ENCODE data around the gene CCR7. TPM values are rescaled to one million over a fixed set of nuclear protein-coding genes. Genes with fewer than 3 reads are reported as not detected.

CCR7 gene, protein sequence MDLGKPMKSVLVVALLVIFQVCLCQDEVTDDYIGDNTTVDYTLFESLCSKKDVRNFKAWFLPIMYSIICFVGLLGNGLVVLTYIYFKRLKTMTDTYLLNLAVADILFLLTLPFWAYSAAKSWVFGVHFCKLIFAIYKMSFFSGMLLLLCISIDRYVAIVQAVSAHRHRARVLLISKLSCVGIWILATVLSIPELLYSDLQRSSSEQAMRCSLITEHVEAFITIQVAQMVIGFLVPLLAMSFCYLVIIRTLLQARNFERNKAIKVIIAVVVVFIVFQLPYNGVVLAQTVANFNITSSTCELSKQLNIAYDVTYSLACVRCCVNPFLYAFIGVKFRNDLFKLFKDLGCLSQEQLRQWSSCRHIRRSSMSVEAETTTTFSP
- total RNA-seq (2014; rRNA removed; shearing (Covaris generic)) (not detected in 2 replicates), polyA plus RNA-seq (2016; fragmentation: Nextera tagmentation; extraction: Ambion mirVana) (0.68 and 1.2 TPM in 2 replicates)

- no peaks in the 10 kb centered on the region for H4K20me1 ChIP-seq (ENCODE audit: insufficient read depth)
- peaks cover 6% of the 10 kb centered on the region for H3K4me1 ChIP-seq (ENCODE audit: insufficient read depth)
- no peak within 1 kb of the TSS for H3K9ac ChIP-seq
- no peaks in the 10 kb centered on the region for H3K9me2 ChIP-seq (ENCODE audit: insufficient read depth)
- WGBS, 2 experiments (ENCODE audit: low coverage in 1 of 2, low lambda C conversion rate in 2 of 2, missing lambda C conversion rate in 2 of 2) = 61 to 64% methylated on average over 12 of the region's 12 CpGs
- no peak within 1 kb of the TSS for H3K4me2 ChIP-seq (ENCODE audit: unreplicated experiment)
- H3K79me2 ChIP-seq (ENCODE audit: insufficient read depth) = no peaks in the 10 kb centered on the region
- H3K27ac ChIP-seq = no peak within 1 kb of the TSS
- no peak within 1 kb of the TSS for H2AFZ ChIP-seq
- no peaks in the 10 kb centered on the region for H3F3A ChIP-seq (ENCODE audit: insufficient read depth)
- peaks cover 18% of the 10 kb centered on the region for H3K27me3 ChIP-seq (replicated peaks; ENCODE audit: insufficient read depth)
- TF ChIP-seq EZH2phosphoT487 (IDR thresholded peaks at IDR 0.05; ENCODE audit: insufficient read depth, low read depth) (no peak), EZH2 (IDR thresholded peaks at IDR 0.05; ENCODE audit: insufficient read depth, poor library complexity, severe bottlenecking) (no peak)
- H3K9me3 ChIP-seq (ENCODE audit: low read depth) = no peaks in the 10 kb centered on the region
- no peaks in the 10 kb centered on the region for H3K36me3 ChIP-seq (ENCODE audit: low read depth)
- H3K4me3 ChIP-seq = no peak within 1 kb of the TSS
- in situ Hi-C loops (cut with MboI) = no loop called here
- DNase-seq = no peak
Measured at GRCh38 chr17:40564883-40565768, at the start of gene CCR7. TSS of gene CCR7 (minus strand) at chr17:40565472. CDS start at chr17:40565409, 63 bp downstream.

DNA sequence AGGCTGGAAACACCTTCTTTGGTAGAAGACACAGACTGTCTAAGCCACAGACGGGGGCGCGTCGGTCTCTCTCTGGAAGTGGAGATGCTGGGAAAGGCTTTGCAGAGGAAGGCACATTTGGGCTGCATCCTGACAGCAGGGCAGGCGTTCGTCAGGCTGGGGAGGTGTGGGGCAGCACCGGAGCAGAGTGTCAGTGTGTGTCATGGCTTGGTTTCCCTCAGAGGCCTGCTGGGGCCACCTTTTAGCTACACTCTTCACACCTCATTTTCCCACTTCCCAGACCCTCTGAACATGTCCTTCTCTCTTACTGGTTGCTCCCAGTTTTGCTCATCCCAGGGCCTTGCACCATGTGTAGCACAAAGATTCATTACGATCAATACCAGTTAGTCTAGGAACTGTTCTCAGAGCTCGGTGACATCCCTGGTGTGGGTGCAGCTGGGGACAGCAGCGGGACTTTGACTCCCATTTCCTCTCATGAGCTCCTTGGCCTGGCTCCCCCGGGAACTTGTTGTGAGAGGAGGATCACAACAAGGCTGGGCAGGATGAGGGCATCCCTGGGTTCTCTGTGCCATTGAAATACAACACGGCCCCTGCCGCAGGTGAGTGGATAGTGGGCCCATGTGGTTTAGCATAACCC lies 49.3 kb upstream of the CCR7 start:
- no peaks in the 10 kb centered on the region for H3K9me2 ChIP-seq (ENCODE audit: insufficient read depth)
- H3F3A ChIP-seq (ENCODE audit: insufficient read depth) = no peaks in the 10 kb centered on the region
- no peak overlapping the region for H2AFZ ChIP-seq
- no peak for DNase-seq
- 64 to 69% methylated on average over 13 of the region's 13 CpGs for WGBS, 2 experiments (ENCODE audit: low coverage in 1 of 2, low lambda C conversion rate in 2 of 2, missing lambda C conversion rate in 2 of 2)
- H3K36me3 ChIP-seq (ENCODE audit: low read depth) = no peaks in the 10 kb centered on the region
- H3K79me2 ChIP-seq (ENCODE audit: insufficient read depth) = no peaks in the 10 kb centered on the region
- H3K4me2 ChIP-seq (ENCODE audit: unreplicated experiment) = no peak overlapping the region
- H3K27ac ChIP-seq = no peak overlapping the region
- in situ Hi-C loops (cut with MboI) = loop anchor here (10.0 to 25.0 kb wide), 2 partner anchors 170 to 1048 kb away; partner anchors contain the start of gene KRT27
- no peaks in the 10 kb centered on the region for H3K9me3 ChIP-seq (ENCODE audit: low read depth)
- TF ChIP-seq EZH2 (IDR thresholded peaks at IDR 0.05; ENCODE audit: insufficient read depth, poor library complexity, severe bottlenecking) = no peak
- TF ChIP-seq EZH2phosphoT487 (IDR thresholded peaks at IDR 0.05; ENCODE audit: insufficient read depth, low read depth) = no peak
- H3K9ac ChIP-seq = no peak overlapping the region
- H3K4me3 ChIP-seq = no peak overlapping the region
- no peaks in the 10 kb centered on the region for H3K4me1 ChIP-seq (ENCODE audit: insufficient read depth)
- peaks cover 32% of the 10 kb centered on the region for H3K27me3 ChIP-seq (replicated peaks; ENCODE audit: insufficient read depth)
- H4K20me1 ChIP-seq (ENCODE audit: insufficient read depth) = no peaks in the 10 kb centered on the region

DNA sequence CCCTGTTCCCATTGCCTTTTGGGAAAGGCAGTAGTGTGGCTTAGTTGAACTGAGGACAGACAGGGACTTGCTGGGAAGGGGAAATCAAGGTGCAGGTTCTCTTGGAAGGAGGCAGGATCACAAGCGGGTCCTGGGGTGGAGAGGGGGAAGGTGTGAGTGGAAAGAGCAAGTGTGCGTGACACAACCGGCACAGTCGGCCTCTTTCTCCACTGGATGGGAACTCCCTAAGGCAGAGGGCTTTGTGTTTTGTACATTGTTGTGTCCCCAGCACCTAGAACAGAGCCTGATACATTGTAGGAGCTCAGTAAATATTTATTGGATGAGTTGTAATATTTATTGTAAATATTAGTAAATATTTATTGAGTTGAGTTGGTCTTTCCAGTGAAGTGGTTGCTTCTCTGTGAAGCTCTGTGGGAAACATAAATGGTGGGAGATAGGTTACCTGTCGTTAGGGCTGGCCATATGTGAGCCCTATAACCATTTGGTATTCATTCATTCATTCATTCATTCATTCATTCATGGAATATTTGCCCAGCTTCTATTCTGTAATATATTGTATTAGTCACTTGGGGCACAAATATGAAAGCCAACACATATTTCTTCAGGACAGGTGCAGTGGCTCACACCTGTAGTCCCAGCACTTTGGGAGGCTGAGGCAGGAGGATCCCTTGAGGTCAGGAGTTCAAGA lies 48.3 kb upstream of the CCR7 start:
- H4K20me1 ChIP-seq (ENCODE audit: insufficient read depth) = no peaks in the 10 kb centered on the region
- in situ Hi-C loops (cut with MboI) = loop anchor here (10.0 to 25.0 kb wide), 2 partner anchors 171 to 1049 kb away; partner anchors contain the start of gene KRT27
- no peak for TF ChIP-seq EZH2 (IDR thresholded peaks at IDR 0.05; ENCODE audit: insufficient read depth, poor library complexity, severe bottlenecking)
- no peak for TF ChIP-seq EZH2phosphoT487 (IDR thresholded peaks at IDR 0.05; ENCODE audit: insufficient read depth, low read depth)
- no peaks in the 10 kb centered on the region for H3K4me1 ChIP-seq (ENCODE audit: insufficient read depth)
- no peak for DNase-seq
- H3K79me2 ChIP-seq (ENCODE audit: insufficient read depth) = no peaks in the 10 kb centered on the region
- 72 to 73% methylated on average over 5 of the region's 5 CpGs for WGBS, 2 experiments (ENCODE audit: low coverage in 1 of 2, low lambda C conversion rate in 2 of 2, missing lambda C conversion rate in 2 of 2)
- H3K36me3 ChIP-seq (ENCODE audit: low read depth) = no peaks in the 10 kb centered on the region
- no peaks in the 10 kb centered on the region for H3K9me3 ChIP-seq (ENCODE audit: low read depth)
- no peaks in the 10 kb centered on the region for H3K9me2 ChIP-seq (ENCODE audit: insufficient read depth)
- no peak overlapping the region for H2AFZ ChIP-seq
- no peak overlapping the region for H3K9ac ChIP-seq
- H3K27me3 ChIP-seq (replicated peaks; ENCODE audit: insufficient read depth) = peaks cover 32% of the 10 kb centered on the region
- no peak overlapping the region for H3K27ac ChIP-seq
- no peak overlapping the region for H3K4me2 ChIP-seq (ENCODE audit: unreplicated experiment)
- H3K4me3 ChIP-seq = no peak overlapping the region
- no peaks in the 10 kb centered on the region for H3F3A ChIP-seq (ENCODE audit: insufficient read depth)

Data from GM23248 (cell line).